ENCODE measurements around the gene ZNF598.
"Not testable (repeated sequence)": the region's sequence is repeated elsewhere in the genome, so short reads cannot be mapped to it uniquely, and the experiment has no call there.

The ZNF598 gene

DNA sequence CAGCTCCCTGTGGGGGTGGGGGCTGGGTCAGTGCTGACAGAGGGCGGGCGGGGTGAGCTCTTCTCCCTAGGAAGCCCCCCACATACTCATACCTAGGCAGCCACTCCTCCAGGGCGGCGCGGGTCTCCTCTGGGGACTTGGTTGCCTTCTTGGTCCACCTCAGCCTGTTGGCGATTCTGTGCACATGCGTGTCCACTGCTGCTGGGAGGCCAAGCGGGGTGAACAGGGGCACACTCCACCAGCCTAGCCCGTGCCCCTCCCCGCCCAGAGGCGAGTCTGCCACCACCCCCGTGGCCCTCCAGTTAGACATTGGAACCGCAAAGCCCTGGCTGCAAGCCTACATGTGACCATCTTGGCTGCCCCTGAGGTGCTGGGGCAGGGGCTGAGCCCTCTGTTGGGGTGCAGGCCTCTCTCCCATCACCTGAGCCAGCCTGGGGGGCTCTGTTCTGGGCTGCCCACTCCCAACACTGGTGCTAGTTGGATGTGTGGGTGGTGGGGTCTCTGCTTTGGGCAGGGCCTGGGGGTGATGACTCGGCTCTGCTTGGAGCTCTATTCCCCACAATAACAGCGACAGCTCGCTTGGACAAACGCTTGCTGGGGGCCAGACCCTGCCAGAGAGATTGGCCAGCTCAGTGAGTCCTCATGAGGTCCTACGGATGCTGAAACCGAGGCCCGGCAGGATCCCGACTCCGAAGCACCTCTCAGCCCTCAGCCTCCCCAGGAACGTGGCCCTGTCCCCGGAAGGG lies 30.6 kb upstream of the ZNF598 start:
- DNase-seq = no peak

GRCh38 chr16:2039274-2040031 lies 29.8 kb upstream of the ZNF598 start:
- no peak for DNase-seq

DNA sequence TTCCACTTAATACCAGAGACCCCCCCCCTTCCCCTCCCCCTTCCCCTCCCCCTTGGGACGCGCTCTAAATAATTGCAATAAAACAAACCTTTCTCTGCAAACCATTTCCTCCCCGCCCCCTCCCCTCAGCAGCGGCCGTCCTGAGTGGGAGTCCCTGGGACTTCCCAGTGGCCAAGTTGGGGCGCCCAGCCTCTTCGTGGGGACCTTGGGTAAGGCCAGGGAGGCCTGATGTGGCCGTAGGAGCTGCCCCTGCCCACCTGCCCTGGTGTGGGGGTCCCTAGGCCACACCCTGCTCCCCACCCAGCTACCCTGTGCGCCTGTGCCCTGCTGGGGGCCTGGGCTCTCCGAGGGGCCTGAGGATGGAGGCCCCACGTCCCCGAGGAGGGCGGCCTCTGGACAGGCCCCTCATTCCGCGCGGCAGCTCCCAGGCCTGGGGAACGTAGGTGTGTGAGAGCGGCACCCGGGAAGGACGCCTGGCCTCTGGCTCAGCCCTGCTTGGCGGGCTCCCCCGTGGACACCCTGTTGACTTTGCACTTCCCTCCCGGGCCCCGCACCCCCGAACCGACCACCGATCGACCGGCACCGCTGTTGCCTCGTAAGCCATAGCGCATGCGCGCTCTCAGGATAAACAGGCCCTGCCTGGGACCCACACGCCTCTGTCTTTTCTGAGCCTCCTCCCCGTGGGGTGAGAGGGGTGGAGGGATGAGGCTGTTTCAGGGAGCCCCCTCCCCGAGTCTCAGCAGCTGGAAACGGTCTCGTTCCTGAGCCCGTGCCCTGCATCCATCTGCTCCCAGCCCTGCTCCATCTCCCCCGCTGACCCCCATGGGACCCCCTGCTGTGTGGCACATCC lies 29.0 kb upstream of the ZNF598 start:
- DNase-seq = no peak

DNA sequence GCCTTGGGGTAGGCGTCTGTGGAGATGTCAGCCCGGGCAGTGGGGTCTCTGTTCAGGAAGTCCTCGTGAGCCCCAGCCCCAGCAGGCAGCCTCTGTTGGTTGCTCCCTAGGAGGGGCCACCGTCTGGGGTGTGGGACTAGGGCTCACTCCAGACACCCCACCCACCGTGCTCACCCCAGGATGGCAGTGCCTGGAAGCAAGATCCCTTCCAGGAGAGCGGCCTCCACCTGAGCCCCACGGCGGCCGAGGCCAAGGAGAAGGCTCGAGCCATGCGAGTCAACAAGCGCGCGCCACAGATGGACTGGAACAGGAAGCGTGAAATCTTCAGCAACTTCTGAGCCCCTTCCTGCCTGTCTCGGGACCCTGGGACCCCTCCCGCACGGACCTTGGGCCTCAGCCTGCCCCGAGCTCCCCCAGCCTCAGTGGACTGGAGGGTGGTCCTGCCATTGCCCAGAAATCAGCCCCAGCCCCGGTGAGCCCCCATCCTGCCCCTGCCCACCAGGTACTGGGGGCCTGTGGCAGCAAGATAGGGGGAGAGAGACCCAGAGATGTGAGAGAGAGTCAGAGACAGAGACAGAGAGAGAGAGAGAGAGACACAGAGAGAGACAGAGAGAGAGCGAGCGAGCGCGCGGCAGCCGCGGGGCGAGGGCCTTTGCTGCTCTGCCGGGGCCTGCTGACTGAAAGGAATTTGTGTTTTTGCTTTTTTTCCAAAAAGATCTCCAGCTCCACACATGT lies 28.2 kb upstream of the ZNF598 start:
- no peak for DNase-seq

DNA sequence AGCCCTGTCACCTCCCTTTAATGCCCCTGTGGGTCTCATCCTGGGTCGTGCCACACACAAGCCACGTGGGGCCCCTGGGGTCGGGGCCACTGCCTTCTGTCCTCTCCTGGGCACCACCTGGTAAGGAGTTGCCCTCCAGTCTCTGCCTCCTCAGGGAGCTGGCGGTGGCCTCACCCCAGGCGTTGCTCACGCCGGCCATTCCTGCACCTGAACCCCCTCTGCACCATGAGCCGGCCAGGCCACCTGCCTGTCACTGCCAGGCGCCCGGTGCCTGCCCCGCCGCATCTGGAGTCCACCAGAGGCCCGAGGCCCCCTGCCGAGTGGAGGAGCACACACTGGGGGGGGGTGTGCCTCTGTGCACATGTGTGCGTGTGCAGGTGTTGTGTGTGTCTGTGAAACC lies 27.5 kb upstream of the ZNF598 start:
- DNase-seq = no peak

DNA sequence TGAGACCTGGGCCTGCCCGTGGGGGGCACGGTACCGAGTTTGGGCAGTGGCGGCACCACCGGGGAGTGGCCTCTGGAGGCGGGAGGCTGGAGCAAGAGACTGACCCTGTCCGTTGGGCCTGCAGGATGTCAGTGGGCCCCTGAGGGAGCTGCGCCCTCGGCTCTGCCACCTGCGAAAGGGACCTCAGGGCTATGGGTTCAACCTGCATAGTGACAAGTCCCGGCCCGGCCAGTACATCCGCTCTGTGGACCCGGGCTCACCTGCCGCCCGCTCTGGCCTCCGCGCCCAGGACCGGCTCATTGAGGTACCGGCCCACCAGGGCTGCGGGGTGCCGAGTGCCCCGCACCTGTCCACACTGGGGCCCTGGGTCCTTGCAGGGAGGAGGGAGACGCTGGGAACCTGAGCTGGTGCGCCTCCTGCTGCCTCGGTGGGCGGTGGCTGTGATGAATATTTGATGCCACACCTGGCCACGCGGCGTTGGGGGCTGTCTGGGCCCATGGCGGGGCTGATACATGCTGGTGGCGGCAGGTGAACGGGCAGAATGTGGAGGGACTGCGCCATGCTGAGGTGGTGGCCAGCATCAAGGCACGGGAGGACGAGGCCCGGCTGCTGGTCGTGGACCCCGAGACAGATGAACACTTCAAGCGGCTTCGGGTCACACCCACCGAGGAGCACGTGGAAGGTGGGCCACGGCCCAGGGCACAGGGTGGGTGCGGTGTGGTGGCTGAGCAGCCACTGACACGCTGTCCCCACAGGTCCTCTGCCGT lies 26.8 kb upstream of the ZNF598 start:
- DNase-seq = no peak

DNA sequence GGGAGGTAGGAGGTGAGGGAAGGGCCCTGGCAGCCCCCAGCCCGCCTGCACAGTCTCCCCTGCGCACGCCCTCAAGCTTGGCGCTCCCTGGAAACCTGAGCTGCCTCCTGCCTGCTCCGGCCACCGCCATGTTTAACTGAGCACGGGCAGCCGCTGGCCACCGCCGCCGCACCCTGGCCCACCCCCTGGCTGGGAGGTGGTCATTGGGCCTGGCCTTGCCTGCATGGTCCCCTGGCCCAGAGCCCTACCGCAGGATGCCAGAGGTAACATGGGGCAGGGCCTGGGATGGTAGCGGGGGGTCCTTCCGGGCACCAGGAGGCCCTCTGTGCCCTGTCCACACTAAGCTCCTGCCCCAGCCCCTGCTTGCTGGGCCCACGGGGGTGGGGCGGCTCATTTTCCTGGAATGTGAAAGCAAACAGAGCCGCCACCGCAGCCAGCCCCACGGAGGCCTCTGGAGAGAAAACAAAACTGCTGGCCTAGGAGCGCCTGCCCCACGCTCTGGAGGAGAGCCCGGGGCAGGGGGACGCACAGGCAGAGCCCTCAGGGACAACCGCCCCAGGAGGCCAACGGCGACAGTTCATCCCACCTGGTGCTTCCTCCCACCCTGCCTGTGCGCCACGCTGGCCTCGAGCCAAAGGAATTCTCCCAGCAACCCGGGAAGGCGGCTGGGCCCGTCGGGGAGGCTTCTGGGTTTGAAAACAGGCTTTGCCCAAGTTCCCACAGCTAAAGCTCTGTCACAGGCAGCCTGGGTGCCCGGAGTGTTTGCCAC lies 26.0 kb upstream of the ZNF598 start:
- no peak for DNase-seq

DNA sequence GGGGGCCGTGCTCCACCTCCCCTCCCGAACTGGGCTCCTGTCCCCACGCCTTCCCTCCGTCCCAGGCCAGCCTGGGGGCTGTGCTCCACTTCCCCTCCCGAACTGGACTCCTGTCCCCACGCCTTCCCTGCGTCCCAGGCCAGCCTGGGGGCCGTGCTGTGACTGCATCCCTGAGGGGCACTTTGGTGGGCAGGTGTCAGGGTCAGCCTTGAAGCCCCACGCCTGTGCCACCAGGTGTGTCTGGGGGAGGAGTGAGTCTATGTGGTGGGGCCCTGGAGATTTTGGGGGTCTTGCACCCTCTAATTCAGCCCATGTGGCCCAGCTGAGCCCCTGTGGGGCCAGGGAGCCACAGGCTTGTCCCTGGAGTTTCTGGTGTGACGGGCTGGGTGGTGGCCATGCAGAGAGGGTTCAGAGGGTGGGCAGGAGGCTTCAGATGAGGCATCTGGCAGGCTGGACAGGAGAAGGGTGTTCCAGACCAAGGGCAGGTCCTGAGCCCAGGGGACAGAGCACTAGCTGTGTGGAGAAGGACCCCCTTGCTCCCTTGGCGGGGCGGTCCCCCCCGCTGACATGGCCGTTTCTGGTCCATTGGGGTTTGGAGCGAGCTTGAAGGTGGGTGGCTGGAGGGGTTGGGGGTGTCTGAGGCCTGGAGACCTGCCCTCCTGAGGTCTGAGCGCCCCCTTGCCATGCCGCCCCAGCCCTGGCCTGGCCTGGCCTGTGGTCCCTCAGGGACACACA lies 25.2 kb upstream of the ZNF598 start:
- no peak for DNase-seq

- not testable (repeated sequence) for DNase-seq
These were observed 24.5 kb upstream of the ZNF598 start for GRCh38 chr16:2033909-2034695.

DNA sequence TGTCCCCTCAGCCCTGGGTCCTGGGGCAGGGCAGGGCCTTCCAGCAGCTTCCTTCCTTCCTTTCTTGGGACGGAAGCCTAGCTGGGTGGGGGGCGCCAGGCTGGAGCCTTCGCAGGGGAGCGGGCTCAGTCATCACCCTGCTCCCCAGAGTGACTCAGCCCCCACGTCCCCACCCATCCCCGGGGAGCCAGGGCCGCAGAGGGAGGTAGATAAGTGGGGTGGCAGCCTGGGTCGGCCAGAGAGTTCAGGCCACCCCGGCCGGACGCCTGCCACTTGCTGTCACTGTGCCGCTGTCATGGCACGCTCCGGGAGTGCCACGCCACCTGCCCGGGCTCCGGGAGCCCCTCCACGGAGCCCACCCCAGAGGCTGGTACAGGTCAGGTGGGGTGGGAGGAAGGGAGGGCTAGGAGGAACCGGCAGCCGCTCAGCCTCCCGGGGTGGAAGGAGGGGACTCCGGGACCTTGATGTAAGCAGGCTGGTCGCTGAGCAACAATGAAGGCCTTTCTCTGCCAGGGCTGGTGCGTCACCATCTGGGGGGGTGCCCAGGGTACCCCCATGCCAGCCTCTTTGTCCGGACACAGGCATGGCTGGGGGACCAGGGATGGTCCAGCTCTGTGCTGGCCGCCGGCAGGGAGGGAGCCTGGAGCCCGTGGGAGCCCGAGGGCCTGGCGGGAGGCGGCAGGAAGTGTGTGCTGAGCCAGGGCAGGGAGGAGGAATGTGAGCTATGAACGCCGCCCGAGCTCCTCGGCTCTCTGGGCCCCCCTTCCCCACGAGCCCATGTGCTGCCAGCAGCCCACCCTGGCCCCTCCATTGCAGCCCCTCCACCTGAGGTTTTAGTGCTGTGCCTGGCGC lies 23.7 kb upstream of the ZNF598 start:
- no peak for DNase-seq

- no peak for DNase-seq
These were observed 22.9 kb upstream of the ZNF598 start for GRCh38 chr16:2032285-2033056.

DNA sequence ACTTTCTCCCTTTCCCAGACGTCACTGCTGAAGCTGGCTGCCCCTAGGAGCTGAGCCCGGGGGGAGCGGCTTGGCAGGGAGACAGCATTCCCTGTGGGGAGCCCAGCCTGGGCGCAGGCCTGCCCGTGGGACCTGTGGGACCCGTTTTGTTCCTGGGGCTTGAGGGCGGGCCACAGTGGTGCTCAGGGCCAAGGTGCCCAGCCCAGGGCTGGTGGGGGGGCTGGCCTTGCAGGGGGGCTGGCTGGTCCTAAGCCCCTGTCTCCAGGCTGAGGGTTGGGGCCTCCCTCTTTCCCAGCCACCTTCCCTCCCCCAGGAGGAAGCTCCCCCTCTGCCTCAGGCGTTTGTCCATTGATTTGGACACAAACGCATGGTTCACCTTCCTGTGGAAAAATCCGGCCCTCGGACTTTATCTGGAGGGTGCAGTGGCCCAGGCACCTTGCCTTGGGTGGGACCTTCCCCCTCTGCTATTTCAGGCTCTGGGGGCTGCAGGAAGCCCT lies 21.5 kb upstream of the ZNF598 start:
- no peak for DNase-seq

DNA sequence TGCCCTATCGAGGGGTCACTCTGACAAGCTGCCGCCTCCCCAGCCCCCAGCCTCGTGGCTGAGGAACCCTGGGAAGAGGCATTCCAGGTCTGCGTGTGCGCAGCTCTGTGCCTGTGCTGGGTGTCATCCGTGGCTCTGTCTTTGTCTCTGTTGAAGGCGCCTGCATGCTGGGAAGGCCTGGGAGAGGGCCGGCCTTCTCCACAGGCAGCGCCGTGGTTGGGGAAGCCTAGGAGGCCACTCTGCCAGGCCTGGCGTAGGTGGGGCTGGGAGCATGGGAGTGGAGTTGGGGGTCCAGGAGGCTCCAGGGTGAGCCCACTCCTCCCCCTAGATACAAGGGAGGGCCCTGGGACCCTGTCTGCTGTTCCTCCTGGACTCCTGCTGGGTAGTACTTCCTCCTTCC lies 20.4 kb upstream of the ZNF598 start:
- no peak for DNase-seq

- no peak for DNase-seq
These were observed 19.7 kb upstream of the ZNF598 start for GRCh38 chr16:2029350-2029749.

DNA sequence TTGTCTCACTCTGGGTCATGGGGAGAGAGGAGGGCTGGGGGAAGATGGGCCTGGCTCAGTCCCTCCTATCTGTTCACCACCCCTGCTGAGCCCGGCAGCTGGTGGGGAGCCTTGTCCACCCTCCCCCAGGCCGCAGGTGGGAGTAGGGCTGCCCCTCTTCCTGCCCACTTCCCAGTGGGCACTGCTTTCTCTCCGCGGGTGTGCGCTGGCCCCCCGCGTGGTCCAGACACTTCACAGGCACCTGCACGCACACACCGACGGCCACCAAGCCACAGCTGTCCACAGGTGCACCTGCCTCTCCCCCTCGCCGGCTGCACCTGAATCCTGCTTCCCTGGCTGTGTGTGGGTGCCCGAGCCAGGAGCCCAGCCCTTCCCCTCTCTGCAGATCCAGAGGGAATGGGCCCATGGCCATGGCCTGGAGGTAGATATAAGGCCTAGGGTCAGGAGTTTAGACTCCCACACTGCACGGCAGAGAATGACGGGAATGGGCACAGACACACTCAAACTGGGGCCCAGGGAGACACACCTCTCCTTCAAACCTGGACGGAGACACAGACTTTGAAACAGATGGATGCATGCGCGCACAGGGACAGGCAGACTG lies 19.1 kb upstream of the ZNF598 start:
- no peak for DNase-seq

GRCh38 chr16:2028146-2028545 lies 18.5 kb upstream of the ZNF598 start:
- DNase-seq = no peak
